ENCODE measurements around the gene PDE7B. TPM values are rescaled to one million over a fixed set of nuclear protein-coding genes. Genes with fewer than 3 reads are reported as not detected.

Gene PDE7B
- total RNA-seq, 1 donor, result 25.3 TPM

DNA sequence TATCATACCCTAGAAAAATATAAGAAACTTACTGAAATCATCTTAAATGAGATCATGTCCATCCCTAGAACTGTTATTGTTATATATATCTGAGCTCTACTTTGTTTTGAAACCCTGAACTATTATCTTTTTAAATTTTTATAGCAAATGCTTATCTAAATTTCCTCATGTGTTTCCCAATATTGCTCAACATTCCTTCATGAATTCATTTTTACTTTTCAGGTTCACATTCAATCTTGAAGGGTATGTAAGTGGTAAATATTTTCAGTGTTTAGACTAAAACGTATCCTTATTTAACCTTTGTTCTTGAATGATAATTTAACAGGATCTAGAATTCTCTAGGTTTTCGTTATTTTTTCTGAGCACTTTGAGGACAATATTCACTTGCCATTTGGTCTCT lies 23.9 kb downstream of the PDE7B start:
- Histone ChIP-seq H3K9me3 (ENCODE audit: low read depth, low read length) (no peaks in the 10 kb centered on the region), H3K27ac (ENCODE audit: low read depth, low read length) (peak overlapping the region; percentile 21), H3K27me3 (ENCODE audit: insufficient read depth, low read length) (no peaks in the 10 kb centered on the region), H3K36me3 (ENCODE audit: insufficient read depth, low read length) (no peaks in the 10 kb centered on the region), H3K4me2 (ENCODE audit: insufficient read depth, low read length) (no peak overlapping the region), H3K4me1 (ENCODE audit: insufficient read depth, low read length) (peaks cover 42% of the 10 kb centered on the region), H4K20me1 (ENCODE audit: insufficient read depth, low read length) (no peaks in the 10 kb centered on the region), H3K4me3 (ENCODE audit: insufficient read depth, low read length) (no peak overlapping the region), H3K79me2 (ENCODE audit: insufficient read depth, low read length) (peaks cover 25% of the 10 kb centered on the region), H2AFZ (ENCODE audit: low read length) (no peak overlapping the region)
- no peak for TF ChIP-seq CTCF (IDR thresholded peaks at IDR 0.05; ENCODE audit: extremely low read depth, low read depth, low read length)
- DNase-seq (ENCODE audit: insufficient read length, low spot score, missing footprints), result no peak

DNA sequence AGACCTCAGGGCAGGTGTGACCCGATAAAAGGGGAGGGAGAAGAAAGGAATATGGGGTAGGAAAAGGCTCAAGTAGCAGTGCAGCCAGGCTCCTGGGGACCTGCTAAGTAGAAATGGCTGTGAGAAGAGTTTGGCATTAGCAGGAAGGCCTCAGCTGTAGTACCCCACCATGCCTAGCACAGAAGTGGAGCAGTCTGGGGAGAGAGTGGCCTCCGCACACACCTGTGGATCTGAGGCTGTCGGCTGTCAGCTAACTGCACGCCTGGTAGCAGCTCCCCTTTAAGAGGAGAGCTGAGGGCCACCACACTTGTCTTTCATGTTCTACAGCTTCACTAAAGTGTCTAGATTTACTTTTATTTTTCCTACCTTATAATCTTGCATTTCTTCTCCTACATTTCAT lies 24.6 kb downstream of the PDE7B start:
- no peak overlapping the region for H3K4me2 ChIP-seq (ENCODE audit: insufficient read depth, low read length)
- TF ChIP-seq CTCF (IDR thresholded peaks at IDR 0.05; ENCODE audit: extremely low read depth, low read depth, low read length), result no peak
- peaks cover 42% of the 10 kb centered on the region for H3K4me1 ChIP-seq (ENCODE audit: insufficient read depth, low read length)
- no peaks in the 10 kb centered on the region for H3K9me3 ChIP-seq (ENCODE audit: low read depth, low read length)
- H3K79me2 ChIP-seq (ENCODE audit: insufficient read depth, low read length), result peaks cover 25% of the 10 kb centered on the region
- H2AFZ ChIP-seq (ENCODE audit: low read length), result peak overlapping the region; percentile 25
- H4K20me1 ChIP-seq (ENCODE audit: insufficient read depth, low read length), result no peaks in the 10 kb centered on the region
- no peak for DNase-seq (ENCODE audit: insufficient read length, low spot score, missing footprints)
- H3K27ac ChIP-seq (ENCODE audit: low read depth, low read length), result peak overlapping the region; percentile 21
- H3K4me3 ChIP-seq (ENCODE audit: insufficient read depth, low read length), result no peak overlapping the region
- H3K36me3 ChIP-seq (ENCODE audit: insufficient read depth, low read length), result no peaks in the 10 kb centered on the region
- no peaks in the 10 kb centered on the region for H3K27me3 ChIP-seq (ENCODE audit: insufficient read depth, low read length)

GRCh38 chr6:135877666-135878065 lies 26.2 kb downstream of the PDE7B start:
- Histone ChIP-seq H3K27me3 (ENCODE audit: insufficient read depth, low read length) (no peaks in the 10 kb centered on the region), H3K9me3 (ENCODE audit: low read depth, low read length) (no peaks in the 10 kb centered on the region), H3K4me2 (ENCODE audit: insufficient read depth, low read length) (no peak overlapping the region), H2AFZ (ENCODE audit: low read length) (peak overlapping the region; percentile 26), H4K20me1 (ENCODE audit: insufficient read depth, low read length) (no peaks in the 10 kb centered on the region), H3K36me3 (ENCODE audit: insufficient read depth, low read length) (no peaks in the 10 kb centered on the region), H3K4me1 (ENCODE audit: insufficient read depth, low read length) (peaks cover 39% of the 10 kb centered on the region), H3K27ac (ENCODE audit: low read depth, low read length) (no peak overlapping the region), H3K79me2 (ENCODE audit: insufficient read depth, low read length) (peaks cover 30% of the 10 kb centered on the region), H3K4me3 (ENCODE audit: insufficient read depth, low read length) (no peak overlapping the region)
- TF ChIP-seq CTCF (IDR thresholded peaks at IDR 0.05; ENCODE audit: extremely low read depth, low read depth, low read length), result no peak
- DNase-seq (ENCODE audit: insufficient read length, low spot score, missing footprints), result no peak

DNA sequence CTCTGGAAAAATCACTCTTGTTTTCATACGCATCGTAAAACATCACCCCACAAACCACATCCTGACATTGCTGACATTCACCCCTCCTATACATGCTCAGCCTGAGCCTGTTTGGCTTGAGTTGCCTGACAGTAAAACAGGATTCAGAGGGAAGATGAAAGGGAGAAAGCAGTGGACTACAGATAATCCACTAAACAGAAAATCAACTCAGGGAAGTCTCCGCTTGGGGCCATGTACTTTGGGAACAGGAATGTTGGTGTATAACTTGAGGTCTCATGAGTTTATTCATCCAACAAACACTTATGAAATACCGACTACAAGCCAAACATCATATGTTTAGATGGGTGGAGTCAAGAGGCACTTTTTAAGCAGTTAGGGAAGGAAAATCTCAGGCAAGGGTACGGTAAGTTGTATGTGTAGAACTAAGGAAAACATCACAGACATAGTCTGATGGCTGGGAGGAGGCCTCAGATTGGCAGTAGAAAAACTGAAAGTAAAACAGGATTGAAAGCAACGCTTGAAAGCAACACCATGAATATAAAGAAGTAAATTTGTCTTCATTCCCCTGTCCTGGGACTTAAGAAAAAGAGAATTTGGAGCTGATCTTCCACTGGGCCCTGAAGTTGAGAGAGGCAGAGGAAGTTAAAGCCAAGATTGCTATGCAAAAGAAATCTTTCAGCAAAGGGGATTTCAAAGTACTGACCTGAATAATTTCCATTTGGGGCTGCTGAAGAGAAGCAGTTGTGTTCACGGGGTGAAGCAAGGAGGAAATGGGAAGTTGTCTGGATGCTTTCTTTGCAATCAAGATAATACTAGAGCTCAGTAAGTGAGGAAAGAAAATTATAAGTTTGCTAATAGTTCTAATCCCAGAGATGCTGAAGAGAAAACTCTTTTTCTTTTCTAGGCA lies 28.8 kb downstream of the PDE7B start:
- H3K4me2 ChIP-seq (ENCODE audit: insufficient read depth, low read length), result peak overlapping the region; percentile 92
- TF ChIP-seq CTCF (IDR thresholded peaks at IDR 0.05; ENCODE audit: extremely low read depth, low read depth, low read length), result no peak
- H3K9me3 ChIP-seq (ENCODE audit: low read depth, low read length), result no peaks in the 10 kb centered on the region
- H3K27me3 ChIP-seq (ENCODE audit: insufficient read depth, low read length), result no peaks in the 10 kb centered on the region
- H4K20me1 ChIP-seq (ENCODE audit: insufficient read depth, low read length), result no peaks in the 10 kb centered on the region
- no peaks in the 10 kb centered on the region for H3K36me3 ChIP-seq (ENCODE audit: insufficient read depth, low read length)
- H3K27ac ChIP-seq (ENCODE audit: low read depth, low read length), result peak overlapping the region; percentile 85
- peaks cover 37% of the 10 kb centered on the region for H3K4me1 ChIP-seq (ENCODE audit: insufficient read depth, low read length)
- peak overlapping the region; percentile 75 for H2AFZ ChIP-seq (ENCODE audit: low read length)
- H3K79me2 ChIP-seq (ENCODE audit: insufficient read depth, low read length), result peaks cover 26% of the 10 kb centered on the region
- DNase-seq (ENCODE audit: insufficient read length, low spot score, missing footprints), result peak; percentile 71
- peak overlapping the region; percentile 66 for H3K4me3 ChIP-seq (ENCODE audit: insufficient read depth, low read length)

All from osteoblast (primary cell).